T-helper 2 cell treated with Interferon-gamma antibody and Interleukin-4, amounts not matched to agents 5 μg/mL and 100 μg/mL, for 36 hours (primary cell): Measurements from ENCODE around the gene BCKDHB.
"Not testable (repeated sequence)": the region's sequence is repeated elsewhere in the genome, so short reads cannot be mapped to it uniquely, and the experiment has no call there.

Experiments used
- DNase-seq: peaks from one replicate; pipeline ENCODE4 v3.0.0; 2021; ENCODE audit warnings: low spot score
- H3K27ac Mint-ChIP-seq: one replicate; pipeline ENCODE4 v1.8.0; 2021; ENCODE audit warnings: mild to moderate bottlenecking, mixed read lengths
- H3K27me3 Mint-ChIP-seq: one replicate; pipeline ENCODE4 v1.8.0; 2021; ENCODE audit warnings: low read depth, mixed read lengths
- H3K36me3 Mint-ChIP-seq: one replicate; pipeline ENCODE4 v1.8.0; 2021; ENCODE audit warnings: low read depth, mixed read lengths
- H3K4me1 Mint-ChIP-seq: one replicate; pipeline ENCODE4 v1.8.0; 2021; ENCODE audit warnings: low read depth, mixed read lengths
- H3K4me3 Mint-ChIP-seq: one replicate; pipeline ENCODE4 v1.8.0; 2022; ENCODE audit warnings: mild to moderate bottlenecking, moderate library complexity, mixed read lengths
- H3K9me3 Mint-ChIP-seq: one replicate; pipeline ENCODE4 v1.8.0; 2021; ENCODE audit warnings: mixed read lengths

BCKDHB gene

DNA sequence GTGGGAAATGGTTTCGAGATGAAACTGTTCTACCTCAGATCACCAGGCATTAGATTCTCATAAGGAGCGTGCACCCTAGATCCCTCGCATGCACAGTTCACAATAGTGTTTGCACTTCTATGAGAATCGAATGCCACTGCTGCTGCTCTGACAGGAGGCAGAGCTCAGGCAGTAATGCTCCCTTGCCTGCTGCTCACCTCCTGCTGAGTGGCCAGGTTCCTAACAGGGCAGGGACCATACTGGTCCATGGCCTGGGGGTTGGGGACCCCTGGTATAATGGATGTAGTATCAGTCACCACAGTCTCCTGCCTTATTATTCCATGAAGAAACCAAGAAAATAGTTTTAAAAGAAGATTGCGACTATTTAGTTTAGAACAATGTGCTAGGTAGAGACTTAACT, 127.5 kb downstream of the BCKDHB start:
- Mint-ChIP-seq H3K36me3 (peaks cover 1% of the 10 kb centered on the region), H3K4me3 (no peak overlapping the region), H3K27ac (no peak overlapping the region), H3K4me1 (no peaks in the 10 kb centered on the region), H3K27me3 (no peaks in the 10 kb centered on the region), H3K9me3 (no peaks in the 10 kb centered on the region)
- DNase-seq: no peak

GRCh38 chr6:80234401-80234800, 127.9 kb downstream of the BCKDHB start:
- no peak for DNase-seq
- Mint-ChIP-seq H3K27ac (no peak overlapping the region), H3K27me3 (no peaks in the 10 kb centered on the region), H3K9me3 (no peaks in the 10 kb centered on the region), H3K4me1 (no peaks in the 10 kb centered on the region), H3K4me3 (no peak overlapping the region), H3K36me3 (peaks cover 1% of the 10 kb centered on the region)

DNA sequence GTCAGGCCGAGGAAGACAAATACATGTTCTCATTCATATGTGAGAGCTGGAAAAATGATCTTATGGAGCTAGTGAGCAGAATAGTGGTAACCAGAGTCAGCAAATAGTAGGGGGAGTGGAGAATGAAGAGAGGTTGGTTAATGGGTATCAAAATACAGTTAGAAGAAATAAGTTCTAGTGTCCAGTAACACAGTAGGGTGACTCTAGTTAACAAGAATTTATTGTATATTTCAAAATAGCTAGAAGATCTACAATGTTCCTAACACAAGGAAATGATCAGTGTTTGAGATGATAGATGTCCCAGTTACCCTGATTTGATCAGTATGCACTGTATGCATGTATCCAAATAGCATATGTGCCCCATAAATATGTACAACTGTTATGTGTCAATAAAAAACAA, 128.4 kb downstream of the BCKDHB start:
- DNase-seq: no peak
- Mint-ChIP-seq H3K27ac (no peak overlapping the region), H3K9me3 (peaks cover under 1% of the 10 kb centered on the region), H3K27me3 (no peaks in the 10 kb centered on the region), H3K36me3 (peaks cover 1% of the 10 kb centered on the region), H3K4me1 (no peaks in the 10 kb centered on the region), H3K4me3 (no peak overlapping the region)

- no peak overlapping the region for H3K4me3 Mint-ChIP-seq
- H3K9me3 Mint-ChIP-seq: peaks cover 5% of the 10 kb centered on the region
- DNase-seq: no peak
- no peaks in the 10 kb centered on the region for H3K4me1 Mint-ChIP-seq
- H3K27me3 Mint-ChIP-seq: no peaks in the 10 kb centered on the region
- peaks cover 1% of the 10 kb centered on the region for H3K36me3 Mint-ChIP-seq
- no peak overlapping the region for H3K27ac Mint-ChIP-seq
Observed at GRCh38 chr6:80235647-80236046, 129.2 kb downstream of the BCKDHB start.

DNA sequence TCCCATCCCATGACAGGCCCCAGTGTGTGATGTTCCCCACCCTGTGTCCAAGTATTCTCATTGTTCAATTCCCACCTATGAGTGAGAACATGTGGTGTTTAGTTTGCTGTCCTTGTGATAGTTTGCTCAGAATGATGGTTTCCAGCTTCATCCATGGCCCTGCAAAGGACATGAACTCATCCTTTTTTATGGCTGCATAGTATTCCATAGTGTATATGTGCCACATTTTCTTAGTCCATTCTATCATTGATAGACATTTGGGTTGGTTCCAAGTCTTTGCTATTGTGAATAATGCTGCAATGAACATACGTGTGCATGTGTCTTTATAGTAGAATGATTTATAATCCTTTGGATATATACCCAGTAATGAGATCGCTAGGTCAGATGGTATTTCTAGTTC, 132.3 kb downstream of the BCKDHB start:
- H3K27me3 Mint-ChIP-seq, H3K4me3 Mint-ChIP-seq, H3K27ac Mint-ChIP-seq, DNase-seq, H3K36me3 Mint-ChIP-seq, H3K4me1 Mint-ChIP-seq, H3K9me3 Mint-ChIP-seq: not testable (repeated sequence)

GRCh38 chr6:80245043-80245442, 138.6 kb downstream of the BCKDHB start:
- no peaks in the 10 kb centered on the region for H3K36me3 Mint-ChIP-seq
- H3K9me3 Mint-ChIP-seq: peaks cover 3% of the 10 kb centered on the region
- H3K27me3 Mint-ChIP-seq: no peaks in the 10 kb centered on the region
- H3K4me3 Mint-ChIP-seq: no peak overlapping the region
- H3K27ac Mint-ChIP-seq: no peak overlapping the region
- peaks cover 7% of the 10 kb centered on the region for H3K4me1 Mint-ChIP-seq
- DNase-seq: no peak

DNA sequence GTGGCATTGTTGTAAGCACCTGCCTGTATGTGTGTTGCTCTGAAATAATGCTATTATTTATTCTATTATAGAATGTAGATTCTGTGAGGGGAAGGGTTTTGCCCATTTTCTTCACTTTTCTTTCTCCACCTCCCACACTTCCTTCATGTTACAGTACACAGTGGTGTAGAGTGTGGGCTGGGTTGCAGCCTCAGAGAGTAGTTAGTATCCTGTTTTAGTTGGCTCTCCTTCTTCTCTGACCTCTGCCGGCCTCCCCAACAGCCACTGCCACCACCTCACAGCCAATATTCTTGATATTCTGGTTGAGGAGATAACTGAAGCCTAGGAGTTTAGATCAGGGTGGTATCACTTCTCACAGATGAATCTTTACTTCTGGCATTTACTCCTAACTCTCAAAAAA, 143.4 kb downstream of the BCKDHB start:
- H3K4me3 Mint-ChIP-seq: no peak overlapping the region
- H3K27ac Mint-ChIP-seq: no peak overlapping the region
- H3K9me3 Mint-ChIP-seq: no peaks in the 10 kb centered on the region
- no peaks in the 10 kb centered on the region for H3K27me3 Mint-ChIP-seq
- no peak for DNase-seq
- H3K4me1 Mint-ChIP-seq: peaks cover 6% of the 10 kb centered on the region
- H3K36me3 Mint-ChIP-seq: no peaks in the 10 kb centered on the region

- no peaks in the 10 kb centered on the region for H3K9me3 Mint-ChIP-seq
- no peak overlapping the region for H3K4me3 Mint-ChIP-seq
- H3K27me3 Mint-ChIP-seq: no peaks in the 10 kb centered on the region
- H3K27ac Mint-ChIP-seq: no peak overlapping the region
- H3K36me3 Mint-ChIP-seq: no peaks in the 10 kb centered on the region
- no peak for DNase-seq
- H3K4me1 Mint-ChIP-seq: peaks cover 6% of the 10 kb centered on the region
Observed at GRCh38 chr6:80250391-80250997, 144.0 kb downstream of the BCKDHB start.

DNA sequence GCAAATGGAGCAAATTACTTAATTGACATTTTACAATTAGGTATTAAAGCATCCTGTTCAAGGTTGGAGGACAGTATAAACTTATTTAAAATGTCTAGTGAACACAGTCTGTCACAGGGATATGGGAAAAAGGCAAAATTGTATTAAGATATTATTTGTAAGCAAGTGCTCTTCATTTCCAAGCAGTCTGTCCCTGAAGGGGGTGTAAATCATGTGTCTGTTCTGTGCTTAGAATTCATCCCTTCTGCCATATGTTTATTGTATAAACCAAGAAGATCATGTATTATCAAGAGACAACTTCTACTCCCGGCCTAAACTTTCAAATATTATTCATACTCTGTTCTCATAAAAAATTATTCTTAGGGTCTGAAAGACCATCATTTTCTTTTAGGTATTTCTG, 144.8 kb downstream of the BCKDHB start:
- Mint-ChIP-seq H3K36me3 (no peaks in the 10 kb centered on the region), H3K4me1 (peaks cover 6% of the 10 kb centered on the region), H3K27me3 (no peaks in the 10 kb centered on the region), H3K27ac (no peak overlapping the region), H3K9me3 (no peaks in the 10 kb centered on the region), H3K4me3 (no peak overlapping the region)
- DNase-seq: no peak

DNA sequence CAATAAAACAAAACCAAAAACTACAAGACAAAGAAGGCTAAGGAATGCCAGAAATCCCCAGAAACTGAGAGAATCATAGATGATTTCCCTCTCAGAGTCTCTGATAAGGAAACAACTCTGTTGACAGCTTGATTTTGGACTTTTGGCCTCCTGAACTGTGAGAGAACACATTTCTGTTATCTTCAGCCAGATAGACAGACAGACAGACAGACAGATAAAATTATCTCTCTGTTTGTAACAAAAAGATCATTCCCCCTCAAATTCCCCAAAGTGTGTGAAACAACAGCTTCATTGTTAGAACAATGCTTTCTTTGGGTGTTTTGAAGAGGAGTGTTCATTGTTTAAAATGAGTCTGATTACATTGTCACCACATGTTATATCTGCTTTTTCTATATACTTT, 148.2 kb downstream of the BCKDHB start:
- DNase-seq: no peak
- Mint-ChIP-seq H3K36me3 (no peaks in the 10 kb centered on the region), H3K9me3 (no peaks in the 10 kb centered on the region), H3K27ac (no peak overlapping the region), H3K4me1 (peaks cover 6% of the 10 kb centered on the region), H3K27me3 (no peaks in the 10 kb centered on the region), H3K4me3 (no peak overlapping the region)

- Mint-ChIP-seq H3K4me1 (no peaks in the 10 kb centered on the region), H3K27ac (no peak overlapping the region), H3K36me3 (no peaks in the 10 kb centered on the region), H3K4me3 (no peak overlapping the region), H3K27me3 (no peaks in the 10 kb centered on the region), H3K9me3 (no peaks in the 10 kb centered on the region)
- no peak for DNase-seq
Observed at GRCh38 chr6:80256691-80257090, 150.2 kb downstream of the BCKDHB start.

GRCh38 chr6:80259118-80259517, 152.6 kb downstream of the BCKDHB start:
- no peak for DNase-seq
- H3K36me3 Mint-ChIP-seq: no peaks in the 10 kb centered on the region
- H3K4me3 Mint-ChIP-seq: no peak overlapping the region
- H3K27ac Mint-ChIP-seq: no peak overlapping the region
- H3K27me3 Mint-ChIP-seq: no peaks in the 10 kb centered on the region
- no peaks in the 10 kb centered on the region for H3K4me1 Mint-ChIP-seq
- H3K9me3 Mint-ChIP-seq: no peaks in the 10 kb centered on the region

- no peaks in the 10 kb centered on the region for H3K27me3 Mint-ChIP-seq
- no peaks in the 10 kb centered on the region for H3K4me1 Mint-ChIP-seq
- no peaks in the 10 kb centered on the region for H3K9me3 Mint-ChIP-seq
- DNase-seq: no peak
- no peak overlapping the region for H3K27ac Mint-ChIP-seq
- H3K36me3 Mint-ChIP-seq: no peaks in the 10 kb centered on the region
- no peak overlapping the region for H3K4me3 Mint-ChIP-seq
Observed at GRCh38 chr6:80263585-80263984, 157.1 kb downstream of the BCKDHB start.

GRCh38 chr6:80268865-80269730, 162.6 kb downstream of the BCKDHB start:
- no peak overlapping the region for H3K4me3 Mint-ChIP-seq
- DNase-seq: no peak
- H3K36me3 Mint-ChIP-seq: no peaks in the 10 kb centered on the region
- H3K9me3 Mint-ChIP-seq: peaks cover 5% of the 10 kb centered on the region
- no peaks in the 10 kb centered on the region for H3K27me3 Mint-ChIP-seq
- H3K4me1 Mint-ChIP-seq: no peaks in the 10 kb centered on the region
- H3K27ac Mint-ChIP-seq: no peak overlapping the region

DNA sequence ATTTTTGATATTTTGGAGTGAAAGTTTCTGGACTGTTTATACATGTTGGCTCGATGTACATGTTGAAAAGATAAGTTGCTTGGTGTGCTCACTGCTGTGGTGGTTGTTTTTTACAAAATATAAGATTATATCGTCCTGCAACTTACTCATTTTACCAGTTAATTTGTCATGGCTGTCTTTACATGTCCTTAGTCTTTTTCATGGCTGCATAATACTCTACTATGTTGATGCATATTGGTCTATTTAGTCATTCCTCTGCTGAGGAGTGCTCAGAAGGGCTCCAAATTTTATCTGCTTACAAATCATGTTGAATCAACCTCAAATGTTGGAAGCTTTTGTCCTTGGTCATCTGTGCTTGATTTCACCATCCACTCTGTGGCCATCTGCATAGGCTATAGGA, 164.6 kb downstream of the BCKDHB start:
- DNase-seq: no peak
- Mint-ChIP-seq H3K36me3 (no peaks in the 10 kb centered on the region), H3K4me3 (no peak overlapping the region), H3K27ac (no peak overlapping the region), H3K4me1 (no peaks in the 10 kb centered on the region), H3K27me3 (no peaks in the 10 kb centered on the region), H3K9me3 (peaks cover 5% of the 10 kb centered on the region)
